ENCODE measurements around the gene PDXP. TPM values are rescaled to one million over a fixed set of nuclear protein-coding genes. Genes with fewer than 3 reads are reported as not detected.

The PDXP gene
- total and polyA plus RNA-seq, 2 of the 13 experiments (the other 11 are each of a cell fraction or from before 2014, with no cell fraction given) = 58.2 to 70.6 TPM

- TF ChIP-seq NCOA2 (CRISPR knock-in tag; IDR thresholded peaks at IDR 0.05) = peak; percentile 57
- TF ChIP-seq ZBTB25 (CRISPR knock-in tag; IDR thresholded peaks at IDR 0.05) = peak; percentile 64; the same call in 1 of the 2 replicates
- TF ChIP-seq ZNF543 (CRISPR knock-in tag; IDR thresholded peaks at IDR 0.05) = 0 out of 2 replicates have a peak, but pooled peaks have one; percentile 22
- peak; percentile 73; the same call in 1 of the 3 replicates for TF ChIP-seq MXI1 (IDR thresholded peaks at IDR 0.05; ENCODE audit: borderline replicate concordance, low read depth, low read length)
- TF ChIP-seq MEF2D (CRISPR knock-in tag; IDR thresholded peaks at IDR 0.05) = peak; percentile 95; the same call in 1 of the 2 replicates
- TF ChIP-seq ARID2 (CRISPR knock-in tag; IDR thresholded peaks at IDR 0.05; ENCODE audit: borderline replicate concordance) = 0 out of 2 replicates have a peak, but pooled peaks have one; percentile 38
- TF ChIP-seq ZNF33B (CRISPR knock-in tag; IDR thresholded peaks at IDR 0.05) = 0 out of 2 replicates have a peak, but pooled peaks have one; percentile 42
- 0 out of 2 replicates have a peak, but pooled peaks have one; percentile 21 for TF ChIP-seq BATF2 (CRISPR knock-in tag; IDR thresholded peaks at IDR 0.05)
- 0 out of 2 replicates have a peak, but pooled peaks have one; percentile 71 for TF ChIP-seq ZNF292 (CRISPR knock-in tag; IDR thresholded peaks at IDR 0.05; ENCODE audit: borderline replicate concordance, low read depth)
- TF ChIP-seq KMT2B (CRISPR knock-in tag; IDR thresholded peaks at IDR 0.05) = no peak; the same call in 1 of the 2 replicates
- TF ChIP-seq ZFY (CRISPR knock-in tag; IDR thresholded peaks at IDR 0.05) = no peak; the same call in 1 of the 2 replicates
- no peak for TF ChIP-seq ZNF569 (CRISPR knock-in tag; IDR thresholded peaks at IDR 0.05; ENCODE audit: borderline replicate concordance)
- TF ChIP-seq ZBTB33 (CRISPR knock-in tag; IDR thresholded peaks at IDR 0.05) = 0 out of 2 replicates have a peak, but pooled peaks have one; percentile 20
- TF ChIP-seq ZBTB38 (CRISPR knock-in tag; IDR thresholded peaks at IDR 0.05) = peak; percentile 74
- no peak for TF ChIP-seq TBP (CRISPR knock-in tag; IDR thresholded peaks at IDR 0.05)
- TF ChIP-seq MAFF (IDR thresholded peaks at IDR 0.05; ENCODE audit: low read depth, low read length) = no peak
- TF ChIP-seq ATF3 (CRISPR knock-in tag; IDR thresholded peaks at IDR 0.05) = peak; percentile 58; the same call in 1 of the 2 replicates
- peak; percentile 73 for TF ChIP-seq NR2F6 (IDR thresholded peaks at IDR 0.05)
- peak; percentile 84 for TF ChIP-seq NR2F6 (CRISPR knock-in tag; IDR thresholded peaks at IDR 0.05)
- peak; percentile 54; the same call in 1 of the 2 replicates for TF ChIP-seq CEBPB (IDR thresholded peaks at IDR 0.05; ENCODE audit: borderline replicate concordance, low read depth, low read length)
- TF ChIP-seq PBX3 (CRISPR knock-in tag; IDR thresholded peaks at IDR 0.05; ENCODE audit: borderline replicate concordance) = no peak
Measured at GRCh38 chr22:37659066-37659896, 758 bp downstream of the PDXP start (continued).

Data from HepG2 (cell line).